SU-DHL-6 (cell line): ENCODE results near the gene DTX3.

Experiments
- H2AFZ ChIP-seq: fragments of 200-600 bp; sonication (generic); 2 replicates; pipeline ENCODE4 v1.6.1; 2014; ENCODE audit warnings: low read depth, mild to moderate bottlenecking, moderate library complexity, mixed read lengths, antibody characterized with exemption, low read length; ENCODE audit not compliant: severe bottlenecking
- H3F3A ChIP-seq: fragments of 200-600 bp; shearing (Covaris generic); 2 replicates; pipeline ENCODE4 v1.6.0; 2016; ENCODE audit warnings: antibody characterized with exemption, mild to moderate bottlenecking; ENCODE audit not compliant: insufficient read depth
- H3K27ac ChIP-seq: fragments of 200-600 bp; sonication (generic); 2 replicates; pipeline ENCODE4 v1.5.1; 2016; ENCODE audit warnings: low read depth, mild to moderate bottlenecking, low read length, moderate library complexity, mixed read lengths
- H3K27me3 ChIP-seq: fragments of 200-600 bp; sonication (generic), shearing (Covaris generic); 2 replicates; pipeline ENCODE4 v1.6.0; 2014; ENCODE audit warnings: mild to moderate bottlenecking, low read length
- H3K36me3 ChIP-seq: fragments of 200-600 bp; sonication (generic); 2 replicates; pipeline ENCODE4 v1.6.1; 2014; ENCODE audit warnings: mild to moderate bottlenecking, low read length, mixed read lengths
- H3K4me2 ChIP-seq: fragments of 300-600, 200-600 bp; shearing (Covaris generic), sonication (generic); 2 replicates; pipeline ENCODE4 v1.6.0; 2014; ENCODE audit warnings: low read length, low read depth, mild to moderate bottlenecking; ENCODE audit not compliant: poor library complexity, severe bottlenecking
- H3K4me3 ChIP-seq: fragments of 200-600 bp; sonication (generic); 2 replicates; pipeline ENCODE4 v1.5.1; 2014; ENCODE audit warnings: antibody characterized with exemption, low read length, mild to moderate bottlenecking, mixed read lengths; ENCODE audit not compliant: insufficient read depth, poor library complexity, severe bottlenecking
- H3K79me2 ChIP-seq: fragments of 200-600 bp; sonication (generic); 2 replicates; pipeline ENCODE4 v1.6.1; 2014; ENCODE audit warnings: mild to moderate bottlenecking, low read length, moderate library complexity; ENCODE audit not compliant: insufficient read depth
- H3K9ac ChIP-seq: fragments of 200-600 bp; sonication (generic); 2 replicates; pipeline ENCODE4 v1.7.0; 2014; ENCODE audit warnings: mild to moderate bottlenecking, low read length
- H3K9me2 ChIP-seq: fragments of 200-600 bp; sonication (generic); replicated peaks from 2 replicates; pipeline ENCODE4 v1.6.1; 2014; ENCODE audit warnings: low read length; ENCODE audit not compliant: insufficient read depth
- H3K9me3 ChIP-seq: fragments of 200-600 bp; sonication (generic); 2 replicates; pipeline ENCODE4 v1.6.1; 2014; ENCODE audit warnings: low read length, mixed read lengths; ENCODE audit not compliant: insufficient read depth
- H4K20me1 ChIP-seq: fragments of 200-600 bp; sonication (generic); 2 replicates; pipeline ENCODE4 v1.6.1; 2014; ENCODE audit warnings: low read depth, mild to moderate bottlenecking, antibody characterized with exemption, low read length, moderate library complexity, mixed read lengths
- CTCF ChIP-seq: fragments of 200-600 bp; sonication (generic); IDR thresholded peaks from one replicate; pipeline ENCODE4 v1.5.1; 2017; ENCODE audit warnings: antibody characterized with exemption, mild to moderate bottlenecking, low read length, moderate library complexity; ENCODE audit not compliant: insufficient read depth, poor library complexity, severe bottlenecking
- EZH2phosphoT487 ChIP-seq: fragments of 200-600 bp; sonication (generic), shearing (Covaris generic); conservative IDR thresholded peaks from 2 replicates; pipeline ENCODE4 v1.6.1; 2018; ENCODE audit warnings: mild to moderate bottlenecking, antibody characterized with exemption, low read length, moderate library complexity, mixed read lengths

DTX3 gene

DNA sequence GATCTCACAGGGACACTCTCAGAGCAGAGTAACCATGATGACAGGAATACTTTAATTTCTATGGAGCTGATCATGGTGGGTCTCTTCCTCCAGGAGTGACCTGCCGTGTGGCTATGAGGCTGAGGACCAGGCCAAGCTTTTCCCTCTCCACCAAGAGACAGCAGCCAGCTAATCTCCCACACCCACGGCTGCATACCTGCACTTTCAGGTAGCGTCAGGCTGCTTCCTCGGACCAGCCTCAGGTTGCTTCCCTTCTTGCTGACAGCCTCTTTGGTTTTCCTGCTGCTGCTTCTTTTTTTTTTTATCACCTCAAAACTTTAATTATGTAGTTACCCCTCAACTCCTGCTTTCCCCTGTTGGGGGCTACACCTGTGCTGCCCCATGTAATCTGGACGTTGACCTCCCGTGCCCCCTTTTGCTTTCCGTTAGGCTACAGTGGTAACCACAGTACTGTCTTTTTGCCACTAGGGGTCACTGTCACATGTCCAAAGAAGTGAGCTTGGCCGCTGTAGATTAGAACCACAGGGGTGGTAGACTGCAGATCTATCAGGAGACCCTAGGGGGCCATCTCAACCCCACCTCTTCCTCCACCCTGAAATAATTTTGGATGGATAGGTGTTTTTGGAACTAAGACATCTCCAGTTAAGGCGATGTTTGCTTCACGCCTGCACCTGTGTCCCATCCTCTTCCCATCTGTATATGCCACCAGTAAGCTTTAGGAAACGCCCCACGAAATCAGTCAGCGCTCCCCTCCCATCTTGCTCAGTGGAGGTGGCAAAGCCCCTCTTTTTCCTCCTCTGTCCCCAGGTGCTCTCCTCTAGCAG lies 21.4 kb upstream of the DTX3 start:
- no peak overlapping the region for H3K4me2 ChIP-seq
- no peaks in the 10 kb centered on the region for H4K20me1 ChIP-seq
- H3K79me2 ChIP-seq, result no peaks in the 10 kb centered on the region
- H3K9me3 ChIP-seq, result no peaks in the 10 kb centered on the region
- H2AFZ ChIP-seq, result no peak overlapping the region
- no peaks in the 10 kb centered on the region for H3K9me2 ChIP-seq
- no peak overlapping the region for H3K4me3 ChIP-seq
- H3K9ac ChIP-seq, result no peak overlapping the region
- TF ChIP-seq EZH2phosphoT487 (no peak), CTCF (peak; percentile 98)
- no peaks in the 10 kb centered on the region for H3K27me3 ChIP-seq
- no peaks in the 10 kb centered on the region for H3F3A ChIP-seq
- no peak overlapping the region for H3K27ac ChIP-seq
- H3K36me3 ChIP-seq, result no peaks in the 10 kb centered on the region

DNA sequence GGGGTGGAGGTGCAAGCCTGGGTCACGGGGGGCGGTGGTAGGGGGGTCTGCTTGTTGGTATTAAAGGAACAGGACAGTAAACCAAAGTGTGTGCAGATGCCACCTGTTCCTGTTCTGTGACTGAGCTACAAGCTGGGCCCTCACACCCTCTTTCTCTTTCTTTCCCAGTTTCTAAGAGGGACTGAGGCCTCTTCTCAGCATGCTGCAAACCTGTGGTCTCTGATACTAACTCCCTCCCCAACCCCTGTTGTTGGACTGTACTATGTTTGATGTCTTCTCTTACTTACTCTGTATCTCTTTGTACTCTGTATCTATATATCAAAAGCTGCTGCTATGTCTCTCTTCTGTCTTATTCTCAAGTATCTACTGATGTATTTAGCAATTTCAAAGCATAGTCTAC lies 20.6 kb upstream of the DTX3 start:
- Histone ChIP-seq H3K27me3 (no peaks in the 10 kb centered on the region), H3K9me2 (no peaks in the 10 kb centered on the region), H2AFZ (no peak overlapping the region), H4K20me1 (no peaks in the 10 kb centered on the region), H3K4me3 (no peak overlapping the region), H3K9ac (no peak overlapping the region), H3F3A (no peaks in the 10 kb centered on the region), H3K36me3 (no peaks in the 10 kb centered on the region), H3K4me2 (no peak overlapping the region), H3K79me2 (no peaks in the 10 kb centered on the region), H3K27ac (no peak overlapping the region), H3K9me3 (no peaks in the 10 kb centered on the region)
- no peak for TF ChIP-seq EZH2phosphoT487
- TF ChIP-seq CTCF, result no peak

GRCh38 chr12:57584690-57585089 lies 19.9 kb upstream of the DTX3 start:
- H3K9ac ChIP-seq, result no peak overlapping the region
- H2AFZ ChIP-seq, result no peak overlapping the region
- H3K9me2 ChIP-seq, result no peaks in the 10 kb centered on the region
- no peaks in the 10 kb centered on the region for H3K27me3 ChIP-seq
- no peaks in the 10 kb centered on the region for H3K36me3 ChIP-seq
- H3K9me3 ChIP-seq, result no peaks in the 10 kb centered on the region
- no peaks in the 10 kb centered on the region for H4K20me1 ChIP-seq
- no peak overlapping the region for H3K4me2 ChIP-seq
- no peaks in the 10 kb centered on the region for H3F3A ChIP-seq
- no peak overlapping the region for H3K27ac ChIP-seq
- TF ChIP-seq EZH2phosphoT487 (no peak), CTCF (no peak)
- H3K4me3 ChIP-seq, result no peak overlapping the region
- H3K79me2 ChIP-seq, result no peaks in the 10 kb centered on the region
